Ishikawa (cell line): ENCODE data around the gene GPC6.

ENCODE experiments used
- CEBPB ChIP-seq: IDR thresholded peaks from 2 replicates; pipeline ENCODE4 v1.6.1; 2012
- CREB1 ChIP-seq: IDR thresholded peaks from 2 replicates; pipeline ENCODE4 v1.6.1; 2012; ENCODE audit warnings: low read depth
- EGR1 ChIP-seq: IDR thresholded peaks from 2 replicates; pipeline ENCODE4 v1.6.1; 2012
- EP300 ChIP-seq: IDR thresholded peaks from 2 replicates; pipeline ENCODE4 v1.6.1; 2012; ENCODE audit warnings: borderline replicate concordance
- FOXM1 ChIP-seq: IDR thresholded peaks from 2 replicates; pipeline ENCODE4 v1.6.1; 2012; ENCODE audit warnings: low read depth, borderline replicate concordance
- NFIC ChIP-seq: IDR thresholded peaks from 2 replicates; pipeline ENCODE4 v1.6.1; 2012
- RAD21 ChIP-seq: IDR thresholded peaks from 2 replicates; pipeline ENCODE4 v1.6.1; 2012; ENCODE audit warnings: low read depth
- REST ChIP-seq: IDR thresholded peaks from 2 replicates; pipeline ENCODE4 v1.6.1; 2012; ENCODE audit warnings: low read depth, mild to moderate bottlenecking
- TAF1 ChIP-seq: IDR thresholded peaks from 2 replicates; pipeline ENCODE4 v1.6.1; 2012; ENCODE audit warnings: low read depth, mild to moderate bottlenecking
- TCF12 ChIP-seq: IDR thresholded peaks from 2 replicates; pipeline ENCODE4 v1.6.1; 2012; ENCODE audit warnings: low read depth
- TEAD4 ChIP-seq: IDR thresholded peaks from 2 replicates; pipeline ENCODE4 v1.6.1; 2012
- YY1 ChIP-seq: IDR thresholded peaks from 2 replicates; pipeline ENCODE4 v1.6.1; 2012; ENCODE audit warnings: low read depth
- ZBTB7A ChIP-seq: IDR thresholded peaks from 2 replicates; pipeline ENCODE4 v1.6.1; 2012; ENCODE audit warnings: low read depth
- TF ChIP-seq, protein P1 (sequence below): IDR thresholded peaks from 2 replicates; pipeline ENCODE4 v1.6.1; 2012
- TF ChIP-seq, protein P2 (sequence below): IDR thresholded peaks from 2 replicates; pipeline ENCODE4 v1.6.1; 2012

The GPC6 gene

GRCh38 chr13:93769607-93770006, 543.0 kb downstream of the GPC6 start:
- TF ChIP-seq CREB1 (no peak), TEAD4 (no peak), NFIC (no peak), RAD21 (no peak), ZBTB7A (no peak), YY1 (no peak)
- TF ChIP-seq, protein P1, sequence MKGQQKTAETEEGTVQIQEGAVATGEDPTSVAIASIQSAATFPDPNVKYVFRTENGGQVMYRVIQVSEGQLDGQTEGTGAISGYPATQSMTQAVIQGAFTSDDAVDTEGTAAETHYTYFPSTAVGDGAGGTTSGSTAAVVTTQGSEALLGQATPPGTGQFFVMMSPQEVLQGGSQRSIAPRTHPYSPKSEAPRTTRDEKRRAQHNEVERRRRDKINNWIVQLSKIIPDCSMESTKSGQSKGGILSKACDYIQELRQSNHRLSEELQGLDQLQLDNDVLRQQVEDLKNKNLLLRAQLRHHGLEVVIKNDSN, result no peak

GRCh38 chr13:93771227-93771626, 544.6 kb downstream of the GPC6 start:
- TF ChIP-seq EP300 (no peak), YY1 (no peak), RAD21 (no peak), TCF12 (no peak), TEAD4 (no peak), EGR1 (no peak), NFIC (no peak), TAF1 (no peak), CREB1 (no peak), REST (no peak)
- TF ChIP-seq, protein P2, sequence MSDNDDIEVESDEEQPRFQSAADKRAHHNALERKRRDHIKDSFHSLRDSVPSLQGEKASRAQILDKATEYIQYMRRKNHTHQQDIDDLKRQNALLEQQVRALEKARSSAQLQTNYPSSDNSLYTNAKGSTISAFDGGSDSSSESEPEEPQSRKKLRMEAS, result no peak

DNA sequence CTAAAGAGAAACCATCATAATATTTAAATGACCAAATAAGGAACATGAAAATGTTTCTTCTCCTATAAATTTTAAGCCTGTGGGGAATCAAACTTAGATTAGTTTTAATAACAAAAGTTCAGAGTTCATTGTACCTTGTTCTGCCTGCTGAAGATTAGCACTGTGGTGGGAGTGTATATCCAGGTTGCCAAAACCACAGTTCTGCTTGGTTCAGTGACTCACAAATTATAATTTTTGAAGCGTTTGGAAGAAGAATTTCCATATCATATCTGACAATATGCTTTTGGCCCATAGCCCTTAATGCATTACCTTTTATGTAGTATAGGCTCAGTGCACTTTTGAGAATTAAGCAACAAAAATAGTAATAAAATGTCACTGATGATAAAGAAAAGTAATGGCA, 545.2 kb downstream of the GPC6 start:
- no peak for TF ChIP-seq TEAD4
- TF ChIP-seq CEBPB, result no peak
- TF ChIP-seq EGR1, result no peak
- TF ChIP-seq YY1, result no peak
- no peak for TF ChIP-seq RAD21
- no peak for TF ChIP-seq TCF12
- no peak for TF ChIP-seq TAF1
- no peak for TF ChIP-seq FOXM1
- TF ChIP-seq CREB1, result no peak
- no peak for TF ChIP-seq REST

GRCh38 chr13:93774506-93774905, 547.9 kb downstream of the GPC6 start:
- no peak for TF ChIP-seq TAF1
- TF ChIP-seq, protein P1, result no peak
- TF ChIP-seq YY1, result no peak
- no peak for TF ChIP-seq TEAD4
- no peak for TF ChIP-seq EGR1
- no peak for TF ChIP-seq RAD21
- TF ChIP-seq, protein P2, result no peak
- no peak for TF ChIP-seq FOXM1
- TF ChIP-seq REST, result no peak
- TF ChIP-seq NFIC, result no peak

GRCh38 chr13:93775027-93775426, 548.4 kb downstream of the GPC6 start:
- no peak for TF ChIP-seq CEBPB
- no peak for TF ChIP-seq ZBTB7A
- no peak for TF ChIP-seq EP300
- TF ChIP-seq RAD21, result no peak
- TF ChIP-seq TEAD4, result no peak
- no peak for TF ChIP-seq YY1
- TF ChIP-seq, protein P2, result no peak
- TF ChIP-seq NFIC, result no peak
- TF ChIP-seq TAF1, result no peak
- no peak for TF ChIP-seq TCF12
- no peak for TF ChIP-seq FOXM1
